Ascending aorta (tissue), 2 donors: Measurements from ENCODE around the gene PI3. TPM values are rescaled to one million over a fixed set of nuclear protein-coding genes. Genes with fewer than 3 reads are reported as not detected.
"Not testable (repeated sequence)": the region's sequence is repeated elsewhere in the genome, so short reads cannot be mapped to it uniquely, and the experiment has no call there.

ENCODE experiments used
- DNase-seq, 2 donors: peaks; one replicate each; pipeline ENCODE4 v3.0.0-alpha.2; 2019; ENCODE audit warnings: low spot score in 2 of 2
- H3K27ac ChIP-seq, 2 donors: fragments of 200-600 bp; sonication (generic); one replicate each; pipeline ENCODE4 v1.5.1; 2016 to 2017; ENCODE audit warnings: mild to moderate bottlenecking in 1 of 2
- H3K27me3 ChIP-seq: fragments of 200-600 bp; sonication (generic); one replicate; pipeline ENCODE4 v1.5.1; 2017
- H3K36me3 ChIP-seq, 2 donors: fragments of 200-600 bp; sonication (generic); one replicate each; pipeline ENCODE4 v1.5.1; 2016
- H3K4me1 ChIP-seq, 2 donors: fragments of 200-600 bp; sonication (generic); one replicate each; pipeline ENCODE4 v1.5.1; 2016 to 2017; ENCODE audit warnings: mild to moderate bottlenecking in 1 of 2
- H3K4me3 ChIP-seq, 2 donors: fragments of 200-600 bp; sonication (generic); one replicate each; pipeline ENCODE4 v1.5.1; 2016 to 2017; ENCODE audit warnings: mild to moderate bottlenecking in 1 of 2
- H3K9me3 ChIP-seq, 2 donors: fragments of 200-600 bp; sonication (generic); one replicate each; pipeline ENCODE4 v1.5.1; 2016
- CTCF ChIP-seq, 3 experiments: fragments of 200-600 bp in 2 of 3; fragments of 450-650 bp in 1 of 3; sonication (generic) in 2 of 3; IDR thresholded peaks; one replicate each; pipeline ENCODE4 v1.5.1; 2016 to 2019; ENCODE audit warnings: antibody characterized with exemption in 3 of 3, mild to moderate bottlenecking in 1 of 3, moderate library complexity in 1 of 3
- intact Hi-C: fragments of 100-400 bp; cut with DNase I; formaldehyde crosslinking; loops from one replicate; pipeline ENCODE4 v1.15.1; 2023
- total RNA-seq: library from RNA; depleted of rRNA; stranded (reverse); fragments of >200 nt; gene quantifications from one replicate; pipeline ENCODE4 v1.1.0, GENCODE V29; 2016

Gene PI3, protein sequence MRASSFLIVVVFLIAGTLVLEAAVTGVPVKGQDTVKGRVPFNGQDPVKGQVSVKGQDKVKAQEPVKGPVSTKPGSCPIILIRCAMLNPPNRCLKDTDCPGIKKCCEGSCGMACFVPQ
- total RNA-seq = not detected

- no peak for TF ChIP-seq CTCF (IDR thresholded peaks at IDR 0.05)
- no peaks in the 10 kb centered on the region for H3K4me1 ChIP-seq
- DNase-seq = no peak
- intact Hi-C loops = no loop called here
- no peaks in the 10 kb centered on the region for H3K36me3 ChIP-seq
- peaks cover 0 to 5% of the 10 kb centered on the region in 2 donors for H3K9me3 ChIP-seq
- H3K4me3 ChIP-seq = no peak within 1 kb of the TSS
- no peaks in the 10 kb centered on the region for H3K27me3 ChIP-seq
- no peak within 1 kb of the TSS for H3K27ac ChIP-seq
Measured at GRCh38 chr20:45174434-45175364, at the start of gene PI3. PI3 (plus strand) TSS chr20:45174902; CDS start chr20:45174923, 21 bp downstream.

DNA sequence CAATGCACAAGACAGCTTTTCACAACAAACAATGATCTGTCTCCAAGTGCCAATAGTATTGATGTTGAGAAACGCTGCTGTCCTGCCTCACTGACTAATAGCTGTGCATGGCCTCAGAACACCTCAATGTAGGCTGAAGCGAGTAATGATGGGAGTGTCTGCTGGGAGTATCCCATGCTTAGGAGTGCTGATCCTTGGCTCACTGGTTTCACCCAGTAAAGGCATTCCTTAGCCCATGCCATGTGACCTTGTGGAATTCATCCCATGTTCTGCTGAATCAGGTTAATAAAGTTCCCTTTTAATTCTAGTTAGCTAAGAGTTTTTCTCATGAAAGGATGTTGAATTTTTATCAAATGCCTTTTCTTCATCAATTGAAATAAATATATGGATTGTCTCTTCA lies 46.6 kb upstream of the PI3 start:
- Histone ChIP-seq H3K9me3 (no peaks in the 10 kb centered on the region), H3K4me1 (no peaks in the 10 kb centered on the region), H3K27ac (no peak overlapping the region), H3K4me3 (no peak overlapping the region), H3K27me3 (no peaks in the 10 kb centered on the region), H3K36me3 (no peaks in the 10 kb centered on the region)
- no peak for TF ChIP-seq CTCF (IDR thresholded peaks at IDR 0.05)
- intact Hi-C loops = no loop called here
- no peak for DNase-seq

GRCh38 chr20:45136911-45137310 lies 37.8 kb upstream of the PI3 start:
- no peaks in the 10 kb centered on the region for H3K36me3 ChIP-seq
- no peak overlapping the region for H3K27ac ChIP-seq
- no peak overlapping the region for H3K4me3 ChIP-seq
- no peaks in the 10 kb centered on the region for H3K4me1 ChIP-seq
- no peak for TF ChIP-seq CTCF (IDR thresholded peaks at IDR 0.05)
- no peak for DNase-seq
- no peaks in the 10 kb centered on the region for H3K9me3 ChIP-seq
- H3K27me3 ChIP-seq = no peaks in the 10 kb centered on the region
- intact Hi-C loops = no loop called here

GRCh38 chr20:45138561-45139300 lies 36.0 kb upstream of the PI3 start:
- DNase-seq = peak in 1 of 2 donors; percentile 67
- Histone ChIP-seq H3K4me3 (no peak overlapping the region), H3K27ac (no peak overlapping the region), H3K36me3 (no peaks in the 10 kb centered on the region), H3K9me3 (no peaks in the 10 kb centered on the region), H3K27me3 (no peaks in the 10 kb centered on the region), H3K4me1 (no peaks in the 10 kb centered on the region)
- intact Hi-C loops = no loop called here
- TF ChIP-seq CTCF (IDR thresholded peaks at IDR 0.05) = peak in 1 of 3 experiments; percentile 27

- H3K36me3 ChIP-seq, H3K4me3 ChIP-seq, DNase-seq, intact Hi-C loops, H3K9me3 ChIP-seq, H3K27ac ChIP-seq, H3K27me3 ChIP-seq, H3K4me1 ChIP-seq: not testable (repeated sequence)
Measured at GRCh38 chr20:45139733-45140375, 34.8 kb upstream of the PI3 start.
